ENCODE results near the gene CCDC185.

CCDC185 gene

GRCh38 chr1:223353939-223354338 is 39.3 kb upstream of the CCDC185 start:
- TF ChIP-seq ESRRG (CRISPR knock-in tag; IDR thresholded peaks at IDR 0.05) (no peak), CSRNP3 (CRISPR knock-in tag; IDR thresholded peaks at IDR 0.05) (no peak), OSR1 (CRISPR knock-in tag; IDR thresholded peaks at IDR 0.05) (no peak), BACH2 (CRISPR knock-in tag; IDR thresholded peaks at IDR 0.05; ENCODE audit: borderline replicate concordance) (no peak), ZFP30 (CRISPR knock-in tag; IDR thresholded peaks at IDR 0.05) (no peak), TCF4 (CRISPR knock-in tag; IDR thresholded peaks at IDR 0.05; ENCODE audit: borderline replicate concordance) (no peak), TSHZ2 (CRISPR knock-in tag; IDR thresholded peaks at IDR 0.05) (no peak), PPARA (CRISPR knock-in tag; IDR thresholded peaks at IDR 0.05; ENCODE audit: borderline replicate concordance) (no peak), SNAI2 (CRISPR knock-in tag; IDR thresholded peaks at IDR 0.05) (no peak), ISL1 (CRISPR knock-in tag; IDR thresholded peaks at IDR 0.05) (no peak), ZNF8 (CRISPR knock-in tag; IDR thresholded peaks at IDR 0.05) (no peak), ZNF70 (CRISPR knock-in tag; IDR thresholded peaks at IDR 0.05) (no peak), ZNF565 (CRISPR knock-in tag; conservative IDR thresholded peaks at IDR 0.05; ENCODE audit: low read depth) (no peak), RARB (CRISPR knock-in tag; IDR thresholded peaks at IDR 0.05) (no peak), ZFP3 (CRISPR knock-in tag; IDR thresholded peaks at IDR 0.05) (no peak), ARNTL (CRISPR knock-in tag; IDR thresholded peaks at IDR 0.05; ENCODE audit: borderline replicate concordance, low read depth) (no peak), GLIS3 (CRISPR knock-in tag; IDR thresholded peaks at IDR 0.05) (no peak), TOX (CRISPR knock-in tag; IDR thresholded peaks at IDR 0.05; ENCODE audit: borderline replicate concordance) (no peak)
- ATAC-seq: no peak

- no peak for TF ChIP-seq RARB (CRISPR knock-in tag; IDR thresholded peaks at IDR 0.05)
- TF ChIP-seq PATZ1 (CRISPR knock-in tag; IDR thresholded peaks at IDR 0.05; ENCODE audit: borderline replicate concordance): no peak
- TF ChIP-seq TSHZ2 (CRISPR knock-in tag; IDR thresholded peaks at IDR 0.05): no peak
- TF ChIP-seq ZC3H10 (CRISPR knock-in tag; IDR thresholded peaks at IDR 0.05): no peak
- no peak for TF ChIP-seq ISL1 (CRISPR knock-in tag; IDR thresholded peaks at IDR 0.05)
- no peak for TF ChIP-seq ZFP30 (CRISPR knock-in tag; IDR thresholded peaks at IDR 0.05)
- no peak for TF ChIP-seq OSR1 (CRISPR knock-in tag; IDR thresholded peaks at IDR 0.05)
- TF ChIP-seq CSRNP3 (CRISPR knock-in tag; IDR thresholded peaks at IDR 0.05): no peak
- no peak for TF ChIP-seq TCF4 (CRISPR knock-in tag; IDR thresholded peaks at IDR 0.05; ENCODE audit: borderline replicate concordance)
- TF ChIP-seq ZNF70 (CRISPR knock-in tag; IDR thresholded peaks at IDR 0.05): no peak
- TF ChIP-seq CSDC2 (CRISPR knock-in tag; IDR thresholded peaks at IDR 0.05): no peak
- TF ChIP-seq ZNF565 (CRISPR knock-in tag; conservative IDR thresholded peaks at IDR 0.05; ENCODE audit: low read depth): no peak
- no peak for TF ChIP-seq ARNTL (CRISPR knock-in tag; IDR thresholded peaks at IDR 0.05; ENCODE audit: borderline replicate concordance, low read depth)
- TF ChIP-seq POU6F1 (CRISPR knock-in tag; IDR thresholded peaks at IDR 0.05; ENCODE audit: borderline replicate concordance, low read depth): no peak
- no peak for ATAC-seq
These were observed 37.5 kb upstream of the CCDC185 start for GRCh38 chr1:223355699-223356098.
